Activated T-helper 9 cell treated with anti-CD3 and anti-CD28 coated beads, Interleukin-2, amount 50 U/mL, for 16 hours (primary cell): ENCODE measurements around the gene ABHD16B.

ENCODE experiments used
- DNase-seq: peaks from one replicate; pipeline ENCODE4 v3.0.0-alpha.2; 2020; ENCODE audit warnings: low read depth

The ABHD16B gene

DNA sequence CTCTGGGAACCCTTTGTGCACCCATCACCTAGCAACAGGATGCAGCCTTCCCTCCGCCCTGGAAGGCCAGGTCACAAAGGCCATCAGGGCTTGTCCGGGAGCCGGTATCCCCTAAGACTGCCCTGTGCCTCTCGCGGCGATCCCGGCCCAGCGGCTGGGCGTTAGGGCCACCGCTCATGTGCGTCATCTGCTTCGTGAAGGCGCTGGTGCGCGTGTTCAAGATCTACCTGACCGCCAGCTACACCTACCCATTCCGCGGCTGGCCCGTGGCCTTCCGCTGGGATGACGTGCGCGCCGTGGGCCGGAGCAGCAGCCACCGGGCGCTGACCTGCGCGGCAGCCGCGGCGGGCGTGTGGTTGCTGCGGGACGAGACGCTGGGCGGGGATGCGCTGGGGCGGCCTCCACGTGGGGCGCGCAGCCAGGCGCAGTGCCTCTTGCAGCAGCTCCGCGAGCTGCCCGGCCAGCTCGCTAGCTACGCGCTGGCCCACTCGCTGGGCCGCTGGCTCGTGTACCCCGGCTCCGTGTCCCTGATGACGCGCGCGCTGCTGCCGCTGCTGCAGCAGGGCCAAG lies at the start of gene ABHD16B:
Gene ABHD16B (plus strand): TSS at position 134 of the 570 bp plus-strand sequence. CDS start 43 bp downstream, at position 177.
- no peak for DNase-seq

DNA sequence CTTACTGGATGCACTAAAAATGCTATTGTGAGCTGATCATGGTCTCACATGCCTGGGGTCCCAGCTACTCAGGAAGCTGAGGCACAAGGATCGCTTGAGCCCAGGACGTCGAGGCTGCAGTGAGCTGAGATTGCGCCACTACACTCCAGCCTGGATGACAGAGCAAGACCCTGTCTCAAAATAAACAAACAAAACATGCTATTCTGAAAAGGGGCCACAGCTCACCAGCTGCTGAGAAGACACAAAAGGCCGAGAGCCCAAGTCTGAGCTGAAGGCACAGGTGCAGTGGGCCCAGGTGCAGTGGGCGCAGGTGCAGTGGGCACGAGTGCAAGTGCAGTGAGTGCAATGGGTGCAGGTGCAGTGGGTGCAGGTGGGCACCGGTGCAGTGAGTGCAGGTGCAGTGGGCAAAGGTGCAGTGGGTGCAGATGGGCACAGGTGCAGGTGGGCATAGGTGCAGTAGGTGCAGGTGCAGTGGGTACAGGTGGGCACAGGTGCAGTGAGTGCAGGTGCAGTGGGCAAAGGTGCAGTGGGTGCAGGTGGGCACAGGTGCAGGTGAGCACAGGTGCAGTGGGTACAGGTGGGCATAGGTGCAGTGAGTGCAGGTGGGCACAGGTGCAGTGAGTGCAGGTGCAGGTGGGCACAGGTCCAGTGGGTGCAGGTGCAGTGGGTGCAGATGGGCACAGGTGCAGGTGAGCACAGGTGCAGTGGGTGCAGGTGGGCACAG lies 46.2 kb upstream of the ABHD16B start:
- no peak for DNase-seq

DNA sequence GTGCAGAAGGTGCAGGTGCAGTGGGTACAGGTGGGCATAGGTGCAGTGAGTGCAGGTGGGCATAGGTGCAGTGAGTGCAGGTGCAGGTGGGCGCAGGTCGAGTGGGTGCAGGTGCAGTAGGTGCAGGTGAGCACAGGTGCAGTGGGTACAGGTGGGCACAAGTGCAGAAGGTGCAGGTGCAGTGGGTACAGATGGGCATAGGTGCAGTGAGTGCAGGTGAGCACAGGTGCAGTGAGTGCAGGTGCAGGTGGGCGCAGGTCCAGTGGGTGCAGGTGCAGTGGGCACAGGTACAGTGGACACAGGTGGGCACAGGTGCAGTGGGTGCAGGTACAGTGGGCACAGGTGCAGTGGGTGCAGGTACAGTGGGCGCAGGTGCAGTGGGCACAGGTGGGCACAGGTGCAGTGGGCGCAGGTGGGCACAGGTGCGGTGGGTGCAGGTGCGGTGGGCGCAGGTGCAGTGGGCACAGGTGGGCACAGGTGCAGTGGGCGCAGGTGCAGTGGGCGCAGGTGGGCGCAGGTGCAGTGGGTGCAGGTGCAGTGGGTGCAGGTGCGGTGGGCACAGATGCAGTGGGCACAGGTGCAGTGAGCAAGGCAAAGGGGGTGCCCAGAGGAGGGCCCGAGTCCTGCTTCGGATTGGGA lies 45.6 kb upstream of the ABHD16B start:
- DNase-seq: no peak

DNA sequence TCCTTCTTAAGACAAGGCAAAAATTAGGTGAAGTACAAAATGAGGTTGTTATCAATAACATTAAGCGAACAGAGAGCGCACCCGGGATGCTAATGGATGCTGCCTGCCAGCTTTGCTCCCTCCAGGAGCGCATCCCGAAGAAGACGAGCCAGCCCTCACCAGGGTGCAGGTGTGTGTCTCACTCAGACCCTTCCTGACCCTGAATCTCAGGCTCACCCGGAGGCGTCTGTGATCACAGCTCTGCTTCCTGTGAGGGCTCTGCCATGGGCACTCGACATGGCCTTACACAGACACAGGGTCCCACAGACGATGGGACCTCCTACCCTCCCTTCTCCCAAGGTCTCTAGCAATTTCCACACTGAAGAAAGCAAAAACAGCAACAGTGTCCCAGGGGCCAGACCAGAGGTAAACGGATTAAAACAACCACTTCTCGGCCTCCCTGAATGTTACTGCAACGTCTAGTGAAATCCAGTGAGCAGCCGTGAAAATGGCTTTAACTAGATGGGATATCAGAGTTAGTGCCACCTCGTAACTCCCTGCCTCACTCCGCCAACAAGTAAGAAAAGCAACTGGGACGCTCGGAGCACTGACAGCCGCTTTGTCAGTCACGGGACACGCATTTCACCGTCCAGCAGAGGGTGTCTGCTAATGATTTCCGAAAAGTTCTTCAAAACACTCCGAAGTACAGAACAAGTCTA lies 41.9 kb upstream of the ABHD16B start:
- DNase-seq: no peak

DNA sequence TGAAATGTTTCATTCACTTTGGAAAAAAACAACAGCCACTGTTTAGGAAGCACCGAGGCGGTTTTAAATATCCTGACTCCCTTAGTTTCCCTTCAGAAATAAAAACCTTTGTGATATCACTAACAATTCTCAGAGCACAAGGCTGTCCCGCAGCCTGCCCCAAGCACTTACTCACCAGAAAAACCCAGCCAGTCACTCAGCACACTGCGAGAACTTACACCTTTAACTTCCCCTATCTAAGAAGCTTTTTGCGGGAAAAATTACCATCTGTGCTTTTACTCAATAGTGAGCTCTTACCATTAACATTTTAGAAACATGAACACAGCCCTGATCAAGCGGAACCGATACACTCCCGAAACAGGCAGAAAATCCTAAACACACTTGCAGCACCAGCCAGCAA lies 39.5 kb upstream of the ABHD16B start:
- no peak for DNase-seq

DNA sequence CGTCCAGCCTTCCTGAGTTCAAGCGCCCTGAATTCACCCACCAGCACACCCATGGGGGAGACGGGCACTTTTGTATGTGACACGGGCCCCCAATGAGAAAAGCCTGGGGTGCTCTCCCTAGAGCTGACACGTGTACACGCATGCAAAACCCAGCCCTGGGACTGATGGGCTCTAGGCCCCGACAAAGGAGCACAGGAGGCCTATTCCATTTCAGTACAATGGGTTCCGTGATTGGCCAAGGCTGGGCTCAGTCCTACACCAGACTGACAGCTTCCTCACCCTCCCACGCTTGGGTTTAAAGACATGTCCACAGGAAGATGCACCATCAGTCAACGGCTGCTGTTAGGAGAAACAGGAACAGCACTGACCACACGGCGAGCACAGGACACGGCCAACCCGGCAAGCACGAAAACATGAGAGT lies 39.0 kb upstream of the ABHD16B start:
- DNase-seq: no peak

DNA sequence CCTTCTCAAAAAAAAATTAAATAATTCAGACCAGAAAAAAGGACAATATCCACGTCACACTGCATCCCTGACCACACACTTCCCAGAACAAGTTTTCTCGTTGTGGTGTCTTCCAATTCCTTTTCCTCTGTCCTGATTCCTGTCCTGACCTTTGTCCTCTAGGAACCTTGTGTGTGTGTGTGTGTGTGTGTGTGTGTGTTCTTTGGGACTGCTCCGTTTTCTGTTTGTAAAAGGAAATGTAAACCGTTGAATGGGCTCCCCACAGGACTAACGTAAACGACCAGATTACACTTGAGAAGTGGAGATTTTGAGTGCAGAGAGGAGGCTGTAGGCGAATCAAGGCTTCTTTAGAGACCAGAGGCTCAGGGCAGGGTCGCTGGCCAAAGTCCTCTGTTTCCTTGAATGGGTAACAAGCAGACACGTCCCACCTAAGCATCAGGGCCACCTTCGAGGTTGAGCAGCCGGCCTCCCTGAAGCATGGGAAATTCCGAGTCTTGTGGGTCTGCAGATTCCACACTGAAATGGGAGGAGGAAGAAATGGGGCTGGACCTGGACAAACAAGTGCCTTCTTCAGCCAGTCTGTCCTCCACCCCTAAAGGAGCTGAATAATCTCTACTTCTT lies 37.5 kb upstream of the ABHD16B start:
- no peak for DNase-seq

DNA sequence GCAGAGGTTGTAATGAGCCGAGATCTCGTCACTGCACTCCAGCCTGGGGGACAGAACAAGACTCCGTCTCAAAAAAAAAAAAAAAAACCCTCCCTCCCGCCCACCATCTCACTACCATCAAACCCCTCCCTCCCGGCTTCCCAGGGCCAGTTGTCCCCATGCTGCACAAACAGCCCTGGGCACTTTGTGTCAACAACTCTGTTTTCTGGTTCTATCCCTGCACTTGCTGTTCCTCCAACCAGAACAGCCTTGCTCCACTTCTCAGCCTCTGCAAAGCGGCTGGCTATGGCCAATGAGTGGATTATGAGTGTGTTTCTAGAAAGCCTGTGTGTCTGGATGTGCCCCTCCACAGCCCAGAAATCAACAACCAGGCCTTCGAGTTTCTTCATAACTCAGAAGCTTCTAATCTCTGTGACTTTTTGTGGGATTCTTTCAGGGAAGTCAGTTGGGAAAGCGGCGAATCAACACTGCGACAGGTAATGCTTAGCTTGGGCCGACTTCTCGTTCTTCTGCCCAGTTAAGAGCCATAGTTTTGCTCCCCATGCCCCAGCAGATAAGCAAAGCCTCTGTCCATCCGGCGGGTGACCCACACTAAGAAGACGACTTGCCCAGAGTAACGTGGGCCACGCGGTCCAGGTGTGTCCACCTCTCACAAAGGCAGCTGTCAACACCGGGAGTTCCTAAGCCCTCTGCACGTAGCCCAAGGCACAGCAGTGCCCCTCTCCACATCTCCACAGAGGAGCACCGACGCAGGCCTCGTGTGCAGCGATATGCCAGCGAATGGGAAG lies 35.8 kb upstream of the ABHD16B start:
- no peak for DNase-seq

DNA sequence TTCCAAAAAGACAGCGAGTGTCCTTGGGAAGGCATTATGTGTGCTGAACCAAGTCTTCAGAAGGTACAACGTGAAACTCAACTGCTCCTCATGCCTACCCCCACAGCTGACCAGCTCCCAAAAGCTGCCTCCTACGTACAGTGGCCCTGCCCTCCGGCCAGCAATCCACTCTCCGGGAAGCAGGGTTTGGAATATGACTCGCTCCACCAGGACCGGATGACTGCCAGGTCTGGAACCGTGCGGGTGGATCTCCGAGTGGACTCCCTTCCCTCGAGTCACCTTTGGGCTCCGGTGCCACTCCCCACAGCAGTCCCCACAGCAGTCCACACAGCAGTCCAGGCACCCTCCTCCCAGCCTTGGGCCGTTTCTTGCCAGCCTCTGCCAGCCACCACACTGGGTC lies 34.5 kb upstream of the ABHD16B start:
- no peak for DNase-seq

DNA sequence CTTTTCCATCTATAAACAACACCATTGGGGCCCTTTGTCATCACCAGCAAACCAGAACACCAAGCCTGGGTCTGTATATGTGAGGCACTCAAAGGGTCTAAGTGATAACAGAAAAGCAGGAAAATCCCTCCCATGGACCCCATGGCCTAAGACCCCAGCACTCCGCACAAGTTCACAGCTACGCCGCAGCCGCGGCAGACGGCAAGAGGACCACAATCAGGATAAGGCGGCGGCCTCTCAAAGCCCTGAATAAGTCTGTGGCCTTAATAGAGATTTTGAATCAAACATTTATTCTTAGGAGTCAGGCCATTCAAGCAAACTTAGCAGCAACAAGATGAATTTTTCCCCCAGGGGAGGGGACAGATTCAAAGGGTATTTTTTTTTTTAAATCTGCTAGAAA lies 33.2 kb upstream of the ABHD16B start:
- no peak for DNase-seq

DNA sequence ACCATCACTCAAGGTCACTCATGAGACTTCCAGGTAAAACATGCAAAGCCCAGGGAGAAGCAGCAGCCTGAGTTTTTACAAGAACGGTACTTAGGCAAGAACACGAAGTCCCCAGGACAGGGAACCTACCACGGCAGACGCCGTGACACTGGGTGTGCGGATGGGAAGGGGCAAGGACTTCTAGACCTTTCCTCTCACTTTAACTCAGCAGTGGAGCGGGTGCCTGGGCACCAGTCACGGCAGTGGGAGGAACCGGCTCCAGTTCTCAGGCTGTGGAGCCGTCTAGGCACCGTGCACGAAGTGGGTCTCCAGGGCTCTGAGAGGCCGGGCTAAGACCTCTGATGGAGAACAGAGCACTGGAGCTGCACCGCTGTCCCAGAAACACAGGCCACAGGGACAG lies 32.8 kb upstream of the ABHD16B start:
- no peak for DNase-seq

DNA sequence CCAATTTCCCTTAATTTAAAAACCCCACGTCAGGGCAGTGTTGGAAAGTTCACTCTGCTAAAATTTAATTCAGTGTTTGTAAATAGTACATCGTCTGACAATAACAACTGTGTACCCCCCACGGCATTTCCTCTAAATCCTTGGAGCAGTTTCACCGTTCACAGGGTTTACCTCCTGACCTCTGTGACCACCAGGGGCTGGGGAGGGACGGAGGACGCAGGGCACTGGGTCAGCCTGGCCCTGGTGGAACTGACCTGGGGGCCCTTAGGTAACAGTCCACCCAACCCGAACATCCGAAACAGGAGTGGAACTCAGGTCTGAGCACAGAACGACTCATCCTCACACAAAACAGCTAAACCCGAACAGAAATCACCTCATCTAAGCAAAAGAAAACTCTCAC lies 32.3 kb upstream of the ABHD16B start:
- DNase-seq: no peak

DNA sequence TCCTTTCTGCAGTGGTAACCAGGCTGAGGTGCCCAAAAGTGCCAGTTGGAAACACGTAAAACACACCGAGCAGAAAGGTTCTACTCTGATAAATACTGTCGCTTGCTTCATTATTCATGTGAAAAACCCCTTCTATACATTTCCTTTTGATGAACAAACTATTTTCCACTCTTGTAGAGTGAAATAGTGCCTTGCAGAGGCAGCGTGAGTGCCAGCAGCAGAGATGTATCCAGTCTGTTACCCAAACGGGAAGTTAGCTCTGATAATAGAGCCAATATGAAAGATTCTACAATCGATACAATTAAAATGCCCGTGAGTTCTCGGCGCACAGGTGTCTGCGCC lies 31.7 kb upstream of the ABHD16B start:
- DNase-seq: no peak

DNA sequence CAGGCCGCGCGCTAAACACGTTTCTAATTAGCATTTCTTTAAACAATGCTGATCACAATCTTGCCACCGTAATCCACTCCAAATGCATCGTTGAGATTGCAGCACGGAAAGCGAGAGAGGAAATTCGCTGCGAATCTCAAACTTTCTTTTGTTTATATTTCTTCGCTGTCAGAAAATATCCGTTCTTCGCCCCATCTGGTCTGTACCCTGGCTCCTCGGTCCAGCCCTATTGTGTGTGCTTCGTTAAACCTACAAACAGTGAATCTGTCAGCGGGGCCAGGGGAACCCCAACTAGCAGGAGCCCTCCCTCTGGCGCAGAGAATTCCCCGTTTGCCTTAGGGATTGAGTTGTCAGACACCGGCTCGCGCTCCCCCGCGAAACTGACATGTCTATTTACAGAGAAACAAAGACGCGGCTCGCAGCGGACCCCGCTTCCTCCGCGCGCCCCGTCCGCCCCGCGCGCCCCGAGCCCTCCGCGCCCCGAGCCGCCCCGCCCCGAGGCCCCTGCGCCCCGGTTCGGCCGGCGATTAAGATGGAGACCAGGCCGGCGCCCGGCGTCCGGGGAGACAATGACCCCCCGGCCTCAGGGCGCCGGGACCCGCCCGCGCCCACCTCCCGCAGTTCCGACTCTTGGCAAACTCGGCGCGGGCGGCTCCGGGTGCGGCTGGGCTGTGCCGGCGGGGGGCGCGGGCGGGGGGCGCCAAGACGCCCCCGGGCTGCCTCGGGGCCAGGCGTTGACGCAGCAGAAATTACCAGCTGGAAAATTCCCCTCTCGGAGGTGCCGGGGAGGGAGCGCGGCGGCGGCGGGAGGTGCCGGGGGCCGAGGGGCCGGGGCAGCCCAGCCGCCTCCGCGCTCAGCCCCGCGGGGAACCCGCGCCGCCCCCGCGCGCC lies 31.1 kb upstream of the ABHD16B start:
- DNase-seq: no peak

DNA sequence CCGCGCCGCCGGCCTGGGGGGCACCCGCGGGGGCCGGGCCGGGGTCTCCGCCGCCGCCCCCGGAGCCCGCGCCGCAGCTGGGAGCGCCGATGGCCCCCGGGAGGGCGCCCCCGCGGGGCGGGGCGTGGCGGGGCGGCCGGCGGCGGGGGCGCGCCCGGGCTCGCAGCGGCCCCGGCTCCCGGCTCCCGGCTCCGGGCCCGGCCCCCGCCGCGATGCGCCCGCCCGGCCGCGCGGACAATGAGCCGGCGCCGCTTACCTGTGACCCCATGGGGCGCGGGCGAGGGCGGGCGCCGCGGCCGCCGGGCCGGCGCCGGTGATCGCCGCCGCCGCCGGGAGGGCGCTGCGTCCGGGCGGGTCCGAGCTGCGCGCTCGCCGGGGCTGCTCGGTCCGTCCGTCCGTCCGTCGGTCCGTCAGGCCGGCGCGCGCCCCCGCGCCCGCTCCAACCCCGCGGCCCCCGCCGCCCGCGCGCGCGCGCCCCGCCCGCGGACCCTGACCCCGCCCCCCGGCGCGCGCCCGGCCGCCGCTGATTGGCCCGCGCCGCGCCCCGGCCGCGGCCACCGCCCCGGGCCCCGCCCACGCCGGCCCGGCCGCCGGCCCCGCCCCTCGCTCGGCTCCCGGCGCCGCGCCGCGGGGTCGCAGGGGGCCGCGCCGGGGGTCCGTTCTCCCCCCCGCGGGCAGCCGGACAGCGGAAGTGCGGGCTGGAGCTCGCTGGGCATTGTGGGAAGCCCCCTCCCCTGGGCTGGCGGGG lies 30.3 kb upstream of the ABHD16B start, which contains the start of gene ZBTB46:
Gene ZBTB46 (minus strand): TSS at position 424 of the 748 bp plus-strand sequence. CDS start 40,507 bp downstream, outside the sequence.
- no peak for DNase-seq

DNA sequence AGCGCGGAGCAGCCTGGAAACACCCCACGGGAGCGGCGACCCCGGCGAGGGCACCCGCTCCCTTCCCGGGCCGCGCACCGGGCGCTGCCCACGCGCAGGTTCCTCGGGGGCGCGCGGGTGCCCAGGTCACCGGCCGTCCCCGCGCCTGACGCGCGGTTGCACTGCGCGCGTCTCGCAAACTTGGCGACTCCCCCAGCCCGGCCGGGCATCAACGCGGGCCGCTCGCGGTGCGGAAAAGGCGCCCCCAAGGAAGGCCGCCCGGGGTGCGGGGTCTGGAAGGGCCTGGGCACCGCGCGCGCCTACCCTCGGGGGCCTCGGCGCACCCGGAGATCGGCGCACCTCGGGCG lies 29.7 kb upstream of the ABHD16B start:
- DNase-seq: no peak

DNA sequence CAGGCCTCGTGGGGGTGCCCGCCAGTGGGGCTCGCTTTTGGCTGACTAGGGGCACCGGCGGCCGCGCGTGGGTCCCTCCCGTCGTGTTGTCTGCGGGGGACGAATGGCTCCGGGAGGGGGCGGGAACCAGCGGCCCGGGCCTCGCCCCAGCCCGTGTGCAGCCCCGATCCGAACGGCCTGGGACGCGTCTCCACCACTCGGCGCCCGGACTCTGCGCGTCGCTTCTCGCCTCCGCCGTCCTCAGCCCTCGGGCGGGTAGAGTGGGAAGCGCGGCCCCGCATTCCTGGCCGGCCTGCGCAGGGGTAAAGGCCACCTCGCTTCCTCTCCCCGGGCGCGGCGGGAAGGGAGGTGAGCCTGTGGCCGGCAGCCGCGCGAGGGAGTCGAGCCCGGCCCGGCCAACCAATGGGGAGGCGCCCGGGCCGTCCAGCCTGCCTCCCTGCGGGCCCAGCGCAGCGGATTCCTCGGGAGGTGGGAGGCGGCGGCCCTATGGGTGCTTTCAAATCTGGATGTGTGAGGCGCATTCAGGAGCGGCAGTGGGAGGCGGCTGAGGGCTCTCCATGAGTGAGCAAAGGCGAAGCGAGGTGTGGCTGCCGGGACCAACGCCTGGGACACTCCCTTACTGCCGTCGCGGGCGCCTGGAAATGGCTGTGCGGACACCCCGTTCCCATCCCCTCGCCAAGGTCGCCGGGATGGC lies 29.2 kb upstream of the ABHD16B start:
- no peak for DNase-seq

DNA sequence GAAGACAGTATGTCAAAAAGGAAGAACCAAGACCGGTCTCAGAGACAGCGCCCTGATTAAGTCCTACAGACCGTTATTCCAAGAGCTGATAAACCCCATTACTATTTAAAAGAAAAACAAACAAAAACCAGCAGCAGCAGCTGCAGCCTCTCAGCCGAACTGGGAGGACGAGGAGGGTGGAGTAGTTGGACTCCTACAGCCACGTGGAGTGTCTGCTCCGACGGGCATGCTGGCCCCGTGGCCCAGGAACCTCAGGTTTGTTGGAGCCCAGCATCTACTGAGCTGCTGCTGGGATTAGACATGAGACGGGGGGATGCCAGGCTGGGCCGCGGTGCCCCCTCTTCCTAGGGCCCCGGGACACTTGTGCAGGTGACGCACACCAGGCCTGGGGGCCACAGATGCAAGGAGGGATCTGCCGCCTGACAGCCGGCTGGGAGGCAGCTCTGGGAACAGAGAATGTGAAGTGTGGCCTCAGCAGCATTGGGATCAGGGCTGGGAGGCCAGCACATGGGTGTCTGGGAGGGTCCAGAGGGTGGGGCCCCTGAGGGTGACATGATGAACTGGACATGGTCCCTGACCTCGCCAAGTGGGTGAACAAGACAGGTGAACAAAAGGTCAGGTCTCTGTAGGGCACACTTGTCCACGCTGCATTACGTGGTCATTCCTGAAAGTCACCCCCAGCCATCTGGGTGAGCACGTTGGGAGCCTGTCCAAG lies 27.4 kb upstream of the ABHD16B start:
- DNase-seq: no peak

DNA sequence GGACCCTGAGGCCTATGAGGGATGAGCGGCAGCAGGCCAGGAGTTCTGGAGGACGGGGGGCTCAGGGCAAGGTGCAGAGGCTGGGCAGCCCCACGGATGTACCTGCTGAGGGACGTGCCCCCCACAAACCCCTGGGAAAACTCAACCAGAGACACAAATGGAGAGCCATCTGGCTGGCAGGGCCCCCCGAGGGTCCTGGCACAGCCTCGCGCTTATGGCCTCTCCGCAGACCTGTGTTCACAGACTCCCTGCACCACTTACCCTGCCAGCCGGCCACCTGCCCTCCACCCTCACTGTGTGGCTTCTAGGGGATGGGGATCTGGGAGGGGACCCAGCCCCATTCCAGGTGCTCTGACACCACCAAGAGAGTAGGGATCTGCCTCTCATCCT lies 26.8 kb upstream of the ABHD16B start:
- DNase-seq: no peak
